Upper lobe of left lung (tissue), 6 donors: ENCODE measurements around the gene TSHZ1. TPM values are rescaled to one million over a fixed set of nuclear protein-coding genes. Genes with fewer than 3 reads are reported as not detected.
A peak's percentile ranks its signal among the peaks of the same experiment; 100 is the strongest.

Experiments
- ATAC-seq, 2 donors: fragments of 200-7000 bp; cut with Tn5 transposase; one replicate each; pipeline ENCODE4 v1.9.1; 2022; ENCODE audit warnings: mild to moderate bottlenecking in 2 of 2, moderate library complexity in 2 of 2; ENCODE audit not compliant: low FRiP score in 2 of 2
- DNase-seq, 2 donors: peaks; one replicate each; pipeline ENCODE4 v3.0.0-alpha.2; 2019 to 2020
- H3K27ac ChIP-seq, 4 donors: fragments of 200-600 bp; sonication (generic); one replicate each; pipeline ENCODE4 v1.5.1; 2016 to 2019
- H3K27me3 ChIP-seq, 4 donors: fragments of 200-600 bp; sonication (generic); one replicate each; pipeline ENCODE4 v1.5.1; 2017 to 2019
- H3K36me3 ChIP-seq, 4 donors: fragments of 200-600 bp; sonication (generic); one replicate each; pipeline ENCODE4 v1.5.1; 2016 to 2019
- H3K4me1 ChIP-seq, 4 donors: fragments of 200-600 bp; sonication (generic); one replicate each; pipeline ENCODE4 v1.5.1; 2018 to 2019
- H3K4me3 ChIP-seq, 4 donors: fragments of 200-600 bp; sonication (generic); one replicate each; pipeline ENCODE4 v1.5.1; 2017 to 2019; ENCODE audit warnings: mild to moderate bottlenecking in 2 of 4, moderate library complexity in 1 of 4
- H3K9me3 ChIP-seq, 4 donors: fragments of 200-600 bp; sonication (generic); one replicate each; pipeline ENCODE4 v1.5.1; 2018 to 2019
- EP300 ChIP-seq, 4 donors: sonication (generic); formaldehyde crosslinking; IDR thresholded peaks; one replicate each; pipeline ENCODE4 v1.5.1; 2017; ENCODE audit warnings: antibody characterized with exemption in 4 of 4, control low read depth in 2 of 4
- POLR2A ChIP-seq, 4 donors: fragments of 450-650 bp; IDR thresholded peaks; one replicate each; pipeline ENCODE4 v1.5.1; 2016 to 2017; ENCODE audit warnings: antibody characterized with exemption in 4 of 4, mild to moderate bottlenecking in 2 of 4
- POLR2AphosphoS5 ChIP-seq, 2 donors: sonication (generic); formaldehyde crosslinking; IDR thresholded peaks; one replicate each; pipeline ENCODE4 v1.5.1; 2017; ENCODE audit warnings: antibody characterized with exemption in 2 of 2
- WGBS, 2 donors: methylation state at CpG; one replicate each; pipeline ENCODE4 v1.1.5; 2017 to 2018; 5-methylcytosine and 5-hydroxymethylcytosine counted together
- total RNA-seq, 6 donors: library from RNA; depleted of rRNA in 4 of 6; stranded (reverse); fragments of >200 nt in 4 of 6; gene quantifications; one replicate each; pipeline versions ENCODE4 v1.1.0 to v1.2.1, GENCODE V29; 2016 to 2021
- TF ChIP-seq, protein P1 (sequence below), 6 experiments: fragments of 450-650 bp in 4 of 6; fragments of 200-600 bp in 2 of 6; sonication (generic) in 2 of 6; IDR thresholded peaks; one replicate each; pipeline ENCODE4 v1.5.1; 2016 to 2019; ENCODE audit warnings: antibody characterized with exemption in 6 of 6
- donor health status: DM: no; HTN: no; CAD: no; lungs with moderate emphysema.
- donor health status: DM: no; HTN: yes; CAD: no; lungs with severe emphysema.

Gene TSHZ1
- total RNA-seq, 6 donors from 2014 or later: 9.1 to 16.5 (median 14.3) TPM

DNA sequence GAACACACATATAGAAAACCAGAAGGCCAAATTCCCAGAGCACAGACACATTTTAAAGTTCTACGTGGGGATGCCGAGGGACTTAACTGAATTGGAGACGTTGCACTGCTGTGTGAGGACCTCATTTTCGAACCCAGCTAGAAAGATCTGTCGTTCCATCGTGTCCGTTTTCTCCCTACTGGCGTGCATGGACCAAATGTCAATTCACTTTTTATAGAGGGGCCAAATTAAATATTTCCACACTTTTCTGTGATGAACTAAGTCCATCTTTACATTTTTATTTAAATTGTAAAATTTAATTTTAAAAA, 692 bp upstream of the TSHZ1 start:
- ATAC-seq: no peak

DNA sequence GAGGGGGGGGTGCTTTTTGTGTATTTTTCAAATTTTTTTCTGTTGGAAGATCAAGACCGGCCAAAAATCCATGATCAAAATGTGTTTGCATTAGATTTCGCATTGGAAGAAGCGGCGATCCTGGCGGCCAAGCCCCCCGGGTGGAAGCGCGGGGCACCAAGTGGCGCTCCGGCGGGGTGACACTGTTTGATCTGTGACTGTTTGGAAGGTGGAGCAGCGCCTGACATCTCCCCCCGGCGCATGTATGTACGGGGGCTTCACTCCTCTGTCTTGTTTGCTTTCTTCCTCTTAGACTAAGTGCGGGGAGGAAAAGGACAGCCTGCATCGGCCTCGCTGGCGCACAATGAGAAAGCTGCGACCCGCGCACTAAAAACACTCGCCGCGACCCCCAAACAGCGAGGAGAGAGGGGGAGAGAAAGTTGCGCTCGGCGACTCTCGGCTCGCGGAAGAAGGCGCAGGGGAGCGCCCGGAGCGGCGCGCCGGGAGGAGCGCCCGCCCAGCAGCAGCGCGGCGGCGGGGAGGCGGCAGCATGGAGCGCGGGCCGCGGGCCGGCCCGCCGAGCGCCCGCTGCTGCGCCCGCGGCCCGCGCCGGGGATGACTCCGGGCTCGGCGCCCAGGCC, 515 bp downstream of the TSHZ1 start:
- H3K4me1 ChIP-seq: peaks cover 43 to 48% (median 46%) of the 10 kb centered on the region in 4 donors
- TF ChIP-seq EP300 (IDR thresholded peaks at IDR 0.05): no peak
- TF ChIP-seq, protein P1, sequence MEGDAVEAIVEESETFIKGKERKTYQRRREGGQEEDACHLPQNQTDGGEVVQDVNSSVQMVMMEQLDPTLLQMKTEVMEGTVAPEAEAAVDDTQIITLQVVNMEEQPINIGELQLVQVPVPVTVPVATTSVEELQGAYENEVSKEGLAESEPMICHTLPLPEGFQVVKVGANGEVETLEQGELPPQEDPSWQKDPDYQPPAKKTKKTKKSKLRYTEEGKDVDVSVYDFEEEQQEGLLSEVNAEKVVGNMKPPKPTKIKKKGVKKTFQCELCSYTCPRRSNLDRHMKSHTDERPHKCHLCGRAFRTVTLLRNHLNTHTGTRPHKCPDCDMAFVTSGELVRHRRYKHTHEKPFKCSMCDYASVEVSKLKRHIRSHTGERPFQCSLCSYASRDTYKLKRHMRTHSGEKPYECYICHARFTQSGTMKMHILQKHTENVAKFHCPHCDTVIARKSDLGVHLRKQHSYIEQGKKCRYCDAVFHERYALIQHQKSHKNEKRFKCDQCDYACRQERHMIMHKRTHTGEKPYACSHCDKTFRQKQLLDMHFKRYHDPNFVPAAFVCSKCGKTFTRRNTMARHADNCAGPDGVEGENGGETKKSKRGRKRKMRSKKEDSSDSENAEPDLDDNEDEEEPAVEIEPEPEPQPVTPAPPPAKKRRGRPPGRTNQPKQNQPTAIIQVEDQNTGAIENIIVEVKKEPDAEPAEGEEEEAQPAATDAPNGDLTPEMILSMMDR (IDR thresholded peaks at IDR 0.05): no peak
- no peak for TF ChIP-seq POLR2A (IDR thresholded peaks at IDR 0.05)
- TF ChIP-seq POLR2AphosphoS5 (IDR thresholded peaks at IDR 0.05): no peak
- H3K27me3 ChIP-seq: no peaks in the 10 kb centered on the region
- peak in 1 of 2 donors; percentile 87 for DNase-seq
- H3K9me3 ChIP-seq: no peaks in the 10 kb centered on the region
- H3K36me3 ChIP-seq: no peaks in the 10 kb centered on the region
- ATAC-seq: no peak
- H3K27ac ChIP-seq: peak overlapping the region; percentile 98 to 100 (median 98)
- H3K4me3 ChIP-seq: peak overlapping the region; percentile 75 to 98 (median 95)
- WGBS, 2 donors: 0 to 1% methylated on average over 44 to 45 of the region's 64 CpGs

More for the DNA sequence above, 692 bp upstream of the TSHZ1 start:
- no peak for DNase-seq
- Histone ChIP-seq H3K9me3 (no peaks in the 10 kb centered on the region), H3K4me1 (peaks cover 46 to 54% (median 50%) of the 10 kb centered on the region in 4 donors), H3K36me3 (no peaks in the 10 kb centered on the region), H3K27ac (peak overlapping the region; percentile 98 to 100 (median 98)), H3K27me3 (no peaks in the 10 kb centered on the region), H3K4me3 (peak overlapping the region; percentile 83 to 98 (median 95))
- WGBS, 2 donors: 1 to 2% methylated on average over 8 of the region's 8 CpGs
- TF ChIP-seq, protein P1 (IDR thresholded peaks at IDR 0.05): no peak
- no peak for TF ChIP-seq POLR2A (IDR thresholded peaks at IDR 0.05)
- no peak for TF ChIP-seq POLR2AphosphoS5 (IDR thresholded peaks at IDR 0.05)
- TF ChIP-seq EP300 (IDR thresholded peaks at IDR 0.05): no peak

DNA sequence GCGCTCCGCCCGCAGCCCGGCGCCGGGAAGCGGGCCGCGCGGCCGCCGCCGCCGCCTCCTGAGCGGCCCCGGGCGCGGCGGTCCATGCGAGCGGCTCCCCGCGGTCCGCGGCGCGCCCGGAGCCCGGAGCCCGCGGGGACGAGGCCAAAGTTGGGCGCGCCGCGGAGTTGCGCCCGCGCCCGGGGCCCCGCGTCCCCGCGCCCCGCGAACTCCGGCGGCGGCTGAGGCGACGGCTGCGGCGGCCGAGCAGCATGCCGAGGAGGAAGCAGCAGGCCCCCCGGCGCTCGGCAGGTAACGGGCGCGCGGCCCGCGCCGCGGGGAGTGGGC, 992 bp downstream of the TSHZ1 start:
- ATAC-seq: no peak
- no peaks in the 10 kb centered on the region for H3K36me3 ChIP-seq
- DNase-seq: peak in 1 of 2 donors; percentile 90
- peaks cover 45 to 48% (median 46%) of the 10 kb centered on the region in 4 donors for H3K4me1 ChIP-seq
- 5% methylated on average over 4 of the region's 66 CpGs; no CpG with 5 or more reads in 1 of the 2 donors for WGBS, 2 donors
- H3K27ac ChIP-seq: peak overlapping the region; percentile 65 to 99 (median 78)
- no peak for TF ChIP-seq EP300 (IDR thresholded peaks at IDR 0.05)
- H3K27me3 ChIP-seq: no peaks in the 10 kb centered on the region
- H3K9me3 ChIP-seq: no peaks in the 10 kb centered on the region
- H3K4me3 ChIP-seq: peak overlapping the region; percentile 70 to 98 (median 92)

DNA sequence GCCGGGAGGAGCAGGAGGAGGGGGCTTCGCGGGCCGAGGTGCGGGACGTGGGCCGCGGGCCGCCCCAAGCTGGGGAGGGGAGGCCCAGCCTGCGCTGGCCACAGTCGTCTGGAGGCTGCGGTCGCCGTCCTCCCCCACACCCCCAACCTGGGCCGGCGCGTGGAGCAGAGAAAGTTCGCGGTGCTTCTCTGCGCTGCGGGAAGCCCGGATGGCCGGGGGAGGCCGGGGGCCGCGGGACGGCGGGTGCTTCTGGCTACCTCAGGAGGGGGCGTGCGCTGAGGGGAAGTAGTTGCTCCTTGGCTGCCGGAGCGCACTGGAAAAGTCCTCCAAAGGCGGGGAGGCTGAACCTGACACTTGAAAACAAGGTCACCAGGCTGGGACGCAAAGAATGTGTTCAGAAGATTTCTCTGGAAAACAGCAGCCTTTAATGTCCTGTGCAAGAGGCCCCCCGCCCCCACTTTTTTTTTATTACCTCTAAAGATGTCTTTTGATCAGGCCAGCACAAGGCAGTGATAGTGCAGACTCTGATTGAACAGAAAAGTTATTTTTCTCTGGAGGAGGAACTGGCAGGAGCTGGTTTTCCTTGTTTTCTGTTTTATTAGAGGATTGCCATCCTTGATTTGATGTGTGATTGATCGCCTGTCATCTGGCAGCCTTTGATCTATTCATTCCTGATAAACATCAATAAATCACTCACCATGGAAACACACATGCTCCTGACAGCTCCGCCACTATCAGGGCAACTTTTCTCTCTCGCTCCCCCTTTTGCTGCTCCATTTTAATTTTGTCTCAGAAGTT, 1.6 kb downstream of the TSHZ1 start:
- Histone ChIP-seq H3K27me3 (no peaks in the 10 kb centered on the region), H3K9me3 (no peaks in the 10 kb centered on the region), H3K36me3 (no peaks in the 10 kb centered on the region), H3K27ac (peak overlapping the region; percentile 65 to 99 (median 78)), H3K4me1 (peaks cover 43 to 45% (median 45%) of the 10 kb centered on the region in 4 donors), H3K4me3 (peak overlapping the region; percentile 70 to 98 (median 92))
- WGBS, 2 donors: 12 to 20% methylated on average over 12 of the region's 38 CpGs
- ATAC-seq: no peak
- peak; percentile 69 to 90 for DNase-seq
- TF ChIP-seq POLR2AphosphoS5 (IDR thresholded peaks at IDR 0.05): peak in 1 of 2 donors; percentile 20
- no peak for TF ChIP-seq POLR2A (IDR thresholded peaks at IDR 0.05)

DNA sequence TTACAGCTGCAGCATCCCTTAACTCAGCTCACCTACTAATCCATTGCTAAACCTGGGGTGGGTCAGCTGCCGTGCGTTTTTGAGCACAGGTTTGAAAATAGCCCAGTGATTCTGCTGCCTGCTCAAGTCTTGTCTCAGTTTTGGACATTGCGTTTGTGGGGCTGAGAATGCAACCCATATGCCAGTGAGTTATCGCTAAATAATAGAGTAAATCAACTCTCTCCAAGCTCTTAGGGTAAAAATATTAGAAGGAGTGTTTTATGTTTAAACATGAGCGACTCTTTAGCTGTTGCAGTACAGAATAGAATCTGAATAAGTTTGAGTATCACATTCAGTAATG, 2.1 kb downstream of the TSHZ1 start:
- Histone ChIP-seq H3K9me3 (no peaks in the 10 kb centered on the region), H3K27ac (peak overlapping the region in 3 of 4 donors; percentile 75 to 99 (median 82)), H3K4me1 (peaks cover 37 to 42% (median 40%) of the 10 kb centered on the region in 4 donors), H3K36me3 (no peaks in the 10 kb centered on the region), H3K4me3 (peak overlapping the region in 3 of 4 donors; percentile 89 to 98 (median 94)), H3K27me3 (no peaks in the 10 kb centered on the region)
- DNase-seq (no peak), ATAC-seq (no peak)
- 61 to 71% methylated on average over 5 of the region's 5 CpGs for WGBS, 2 donors
- TF ChIP-seq POLR2A (IDR thresholded peaks at IDR 0.05): no peak
- TF ChIP-seq, protein P1 (IDR thresholded peaks at IDR 0.05): no peak
- no peak for TF ChIP-seq POLR2AphosphoS5 (IDR thresholded peaks at IDR 0.05)
- no peak for TF ChIP-seq EP300 (IDR thresholded peaks at IDR 0.05)
